HG02759 (cell line): ENCODE measurements around the gene ITGA2B.
"Not testable (repeated sequence)": the region's sequence is repeated elsewhere in the genome, so short reads cannot be mapped to it uniquely, and the experiment has no call there.

Experiments used
- ATAC-seq: cut with Tn5 transposase; IDR thresholded peaks from one replicate; pipeline ENCODE4 v1.9.1; 2021; ENCODE audit warnings: mild to moderate bottlenecking, moderate library complexity; ENCODE audit not compliant: unreplicated experiment

The ITGA2B gene

DNA sequence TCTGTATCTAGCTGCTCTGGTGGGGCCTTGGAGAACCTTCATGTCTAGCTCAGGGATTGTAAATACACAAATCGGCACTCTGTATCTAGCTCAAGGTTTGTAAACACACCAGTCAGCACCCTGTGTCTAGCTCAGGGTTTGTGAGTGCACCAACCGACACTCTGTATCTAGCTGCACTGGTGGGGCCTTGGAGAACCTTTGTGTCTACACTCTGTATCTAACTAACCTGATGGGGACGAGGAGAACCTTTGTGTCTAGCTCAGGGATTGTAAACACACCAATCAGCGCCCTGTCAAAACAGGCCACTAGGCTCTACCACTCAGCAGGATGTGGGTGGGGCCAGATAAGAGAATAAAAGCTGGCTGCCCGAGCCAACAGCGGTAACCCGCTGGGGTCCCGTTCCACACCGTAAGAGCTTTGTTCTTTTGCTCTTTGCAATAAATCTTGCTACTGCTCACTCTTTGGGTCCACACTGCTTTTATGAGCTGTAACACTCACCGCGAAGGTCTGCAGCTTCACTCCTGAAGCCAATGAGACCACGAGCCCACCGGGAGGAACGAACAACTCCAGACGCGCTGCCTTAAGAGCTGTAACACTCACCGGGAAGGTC lies 19.9 kb downstream of the ITGA2B start:
- not testable (repeated sequence) for ATAC-seq

- ATAC-seq, result not testable (repeated sequence)
Observed at GRCh38 chr17:44368391-44369243, 20.8 kb downstream of the ITGA2B start.

DNA sequence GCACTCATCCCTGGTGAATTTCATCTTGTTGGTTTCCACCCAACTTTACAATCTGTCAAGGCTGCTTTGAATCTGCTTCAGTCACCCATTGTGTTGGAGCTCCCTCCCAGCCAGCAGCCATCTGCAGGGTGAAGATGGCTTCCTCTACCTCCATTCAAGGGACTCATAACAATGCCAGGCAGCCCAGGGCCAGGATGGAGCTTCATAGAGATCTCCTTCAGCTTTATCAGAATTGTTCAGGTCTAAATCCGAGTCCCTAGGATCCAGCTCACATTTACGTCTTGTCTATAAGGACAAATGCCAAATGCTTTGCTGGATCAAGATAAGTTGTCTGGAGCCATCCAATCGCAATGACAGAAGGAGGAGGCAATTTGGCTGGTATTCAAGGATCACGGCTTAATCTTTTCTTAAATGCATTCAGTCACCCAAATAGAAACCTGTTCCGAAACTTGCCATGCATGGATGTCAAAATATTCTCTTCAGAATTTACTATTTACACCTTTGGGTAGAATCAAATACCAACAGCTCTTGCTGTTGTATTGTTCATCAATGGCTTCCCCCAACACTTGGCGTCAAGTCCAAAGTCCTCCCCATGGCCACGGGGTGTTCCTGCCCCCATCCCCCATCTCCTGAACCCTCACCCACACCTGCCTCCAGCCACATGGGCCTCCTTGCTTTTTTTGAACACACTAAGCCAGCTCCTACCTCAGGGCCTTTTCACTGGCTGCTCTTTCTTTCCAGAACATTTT lies 22.0 kb downstream of the ITGA2B start:
- no peak for ATAC-seq

- not testable (repeated sequence) for ATAC-seq
Observed at GRCh38 chr17:44365051-44365450, 24.4 kb downstream of the ITGA2B start.

DNA sequence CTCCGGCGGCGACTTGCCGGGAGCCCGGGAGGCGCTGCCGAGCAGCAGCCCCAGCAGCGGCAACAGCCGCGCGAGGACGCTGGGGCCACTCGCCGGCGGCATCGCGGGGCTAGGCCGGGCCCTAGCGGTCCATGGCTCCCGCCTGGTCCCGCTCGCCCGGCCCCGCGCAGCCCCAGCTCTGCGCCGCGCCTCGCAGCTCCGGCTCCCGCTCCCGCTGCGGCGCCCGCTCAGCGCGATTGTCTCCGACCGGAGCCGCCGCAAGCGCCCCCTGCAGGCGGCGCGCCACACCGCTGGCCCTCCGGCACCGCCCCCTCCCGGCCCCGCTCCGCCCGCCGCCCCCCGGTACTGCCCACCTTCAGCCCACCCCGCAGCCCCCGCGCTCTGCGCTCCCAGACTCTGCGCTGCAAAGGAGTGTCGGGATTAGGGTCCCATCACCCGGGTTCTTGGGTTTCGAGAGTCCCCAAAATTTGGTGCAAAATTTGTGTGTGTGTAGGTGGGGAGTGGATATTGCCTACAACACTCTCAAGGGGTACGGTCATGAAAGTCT lies 25.8 kb downstream of the ITGA2B start, which contains the start of gene FAM171A2:
FAM171A2 (minus strand) TSS at position 241 of the 547 bp plus-strand sequence; CDS start at position 102, 139 bp downstream.
- peak; percentile 74 for ATAC-seq

- ATAC-seq, result no peak
Observed at GRCh38 chr17:44362949-44363612, 26.4 kb downstream of the ITGA2B start.

DNA sequence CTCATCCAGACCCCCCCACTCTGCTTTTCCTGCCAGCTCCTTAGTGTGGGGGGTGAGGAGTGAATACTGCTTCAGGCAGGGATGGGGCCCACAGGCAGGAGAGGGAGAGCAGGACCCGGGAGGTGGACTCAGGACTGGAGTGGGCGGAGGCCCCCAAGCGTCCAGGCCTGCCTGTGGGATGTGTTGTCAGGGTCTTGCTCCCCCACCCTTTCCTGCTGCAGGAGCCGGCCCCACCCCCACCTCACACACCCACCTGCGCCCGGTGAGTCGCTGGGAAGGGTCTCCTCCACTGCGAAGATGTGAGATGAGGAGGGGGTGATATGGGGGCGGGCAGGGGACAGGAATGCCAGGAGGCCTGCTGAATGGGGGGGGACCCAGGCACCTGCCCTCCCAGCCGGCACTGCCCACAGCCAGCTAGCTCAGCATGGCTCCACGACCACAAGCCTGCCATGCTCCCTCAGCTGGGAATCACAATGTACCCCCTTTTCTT lies 26.9 kb downstream of the ITGA2B start:
- ATAC-seq, result no peak

- ATAC-seq, result no peak
Observed at GRCh38 chr17:44361292-44362260, 27.9 kb downstream of the ITGA2B start.

DNA sequence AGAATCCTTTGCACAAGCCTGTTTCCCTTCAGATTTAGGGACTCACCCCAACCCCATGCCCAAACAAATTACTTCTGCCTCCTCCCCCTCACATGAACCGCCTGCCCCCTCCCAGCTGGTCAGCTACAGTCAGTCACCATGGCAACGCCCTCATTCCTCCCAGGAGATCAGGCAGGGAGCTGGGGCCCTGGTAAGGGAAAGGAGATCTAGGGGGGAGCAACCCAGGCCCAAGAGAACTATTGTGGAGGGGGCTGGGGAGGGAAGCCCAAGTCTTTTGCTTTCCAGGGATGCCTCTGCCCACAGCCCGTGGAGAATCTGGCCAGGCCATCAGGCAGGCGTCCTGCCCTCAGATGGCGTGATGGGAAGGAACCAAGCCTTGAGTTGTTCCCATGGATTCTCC lies 28.6 kb downstream of the ITGA2B start:
- no peak for ATAC-seq

DNA sequence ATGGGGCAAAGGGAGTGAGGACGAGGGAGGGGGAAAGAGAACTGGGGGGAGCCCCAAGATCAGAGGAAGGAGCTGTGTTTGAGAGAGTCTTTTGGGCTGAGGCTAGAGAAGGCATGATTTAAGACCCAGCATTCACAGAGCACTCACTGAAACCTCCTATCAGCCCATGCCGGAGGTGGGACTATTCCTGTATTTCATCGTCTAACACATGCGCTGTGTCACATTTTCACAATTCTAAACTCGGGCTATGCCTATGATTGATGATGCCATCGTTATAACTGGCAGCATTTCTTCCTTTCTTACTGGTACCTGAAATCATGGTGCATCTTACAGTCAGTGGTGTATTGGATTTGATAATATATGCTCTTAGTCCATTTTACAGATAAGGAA lies 29.3 kb downstream of the ITGA2B start:
- no peak for ATAC-seq

GRCh38 chr17:44359458-44360143 lies 29.8 kb downstream of the ITGA2B start:
- no peak for ATAC-seq

- ATAC-seq, result no peak
Observed at GRCh38 chr17:44359006-44359405, 30.4 kb downstream of the ITGA2B start.

GRCh38 chr17:44358066-44358465 lies 31.4 kb downstream of the ITGA2B start:
- no peak for ATAC-seq

DNA sequence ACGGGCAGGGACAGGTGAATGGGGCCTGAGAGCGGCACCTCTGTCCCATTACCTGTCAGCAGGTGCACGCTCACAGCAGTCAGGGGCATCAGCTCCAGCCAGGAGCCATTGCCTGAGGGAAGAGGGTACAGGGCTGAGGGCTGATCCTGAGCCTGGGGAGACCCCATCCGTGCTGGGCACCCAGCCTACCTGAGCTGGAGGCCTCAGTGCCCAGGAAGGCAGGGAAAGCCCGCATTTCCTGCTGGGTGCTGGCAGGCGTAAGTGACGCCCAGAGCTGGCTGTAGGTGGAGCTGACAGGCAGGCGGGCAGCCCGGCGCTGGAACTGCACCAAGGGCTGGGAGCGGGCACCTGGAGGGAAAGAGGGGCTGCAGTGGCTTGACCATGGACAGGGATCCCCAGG lies 33.2 kb downstream of the ITGA2B start:
- no peak for ATAC-seq

GRCh38 chr17:44355642-44356099 lies 33.8 kb downstream of the ITGA2B start:
- no peak for ATAC-seq

GRCh38 chr17:44354582-44355561 lies 34.6 kb downstream of the ITGA2B start:
- no peak for ATAC-seq

GRCh38 chr17:44353672-44354331 lies 35.6 kb downstream of the ITGA2B start:
- no peak for ATAC-seq
